Measurements from ENCODE around the gene MYEOV. TPM values are rescaled to one million over a fixed set of nuclear protein-coding genes. Genes with fewer than 3 reads are reported as not detected.

Gene MYEOV
- total RNA-seq, 4 donors from 2014 or later = not detected

- no peak overlapping the region for H3K4me3 ChIP-seq
- 87% methylated on average over 7 of the region's 12 CpGs for WGBS
- intact Hi-C loops (cut with DNase I) = no loop called here
Measured at GRCh38 chr11:69278091-69278867, 15.7 kb upstream of the MYEOV start.

GRCh38 chr11:69280451-69280850 lies 13.5 kb upstream of the MYEOV start:
- intact Hi-C loops (cut with DNase I) = loop anchor here (10.0 kb wide), 1 partner anchor 146 kb away; no protein-coding TSS in a partner anchor

More at GRCh38 chr11:69278091-69278867, 15.7 kb upstream of the MYEOV start:
- Histone ChIP-seq H3K36me3 (no peaks in the 10 kb centered on the region), H3K9me3 (peaks cover 0 to 9% (median 0%) of the 10 kb centered on the region in 4 donors), H3K27me3 (peaks cover 0 to 6% (median 0%) of the 10 kb centered on the region in 4 donors), H3K27ac (replicated peaks in 1 of 4) (no peak overlapping the region), H3K4me1 (peaks cover 0 to 12% (median 6%) of the 10 kb centered on the region in 4 donors)
- DNase-seq (ENCODE audit: extremely low spot score) = no peak
- TF ChIP-seq EP300 (IDR thresholded peaks at IDR 0.05) (no peak), CTCF (IDR thresholded peaks at IDR 0.05) (no peak), POLR2AphosphoS5 (IDR thresholded peaks at IDR 0.05) (no peak), POLR2A (IDR thresholded peaks at IDR 0.05; ENCODE audit: low read depth) (no peak)

GRCh38 chr11:69280994-69281393 lies 13.0 kb upstream of the MYEOV start:
- peaks cover 0 to 28% (median 0%) of the 10 kb centered on the region in 4 donors for H3K27me3 ChIP-seq
- peaks cover 0 to 9% (median 0%) of the 10 kb centered on the region in 4 donors for H3K9me3 ChIP-seq
- WGBS = 70% methylated on average over 6 of the region's 6 CpGs
- no peak overlapping the region for H3K4me3 ChIP-seq
- no peaks in the 10 kb centered on the region for H3K36me3 ChIP-seq
- peaks cover 0 to 7% (median 6%) of the 10 kb centered on the region in 4 donors for H3K4me1 ChIP-seq
- intact Hi-C loops (cut with DNase I) = loop anchor here (10.0 kb wide), 1 partner anchor 146 kb away; no protein-coding TSS in a partner anchor
- DNase-seq (ENCODE audit: extremely low spot score) = no peak
- no peak overlapping the region for H3K27ac ChIP-seq (replicated peaks in 1 of 4)
- TF ChIP-seq POLR2AphosphoS5 (IDR thresholded peaks at IDR 0.05) = no peak
- TF ChIP-seq EP300 (IDR thresholded peaks at IDR 0.05) = no peak
- no peak for TF ChIP-seq CTCF (IDR thresholded peaks at IDR 0.05)
- TF ChIP-seq POLR2A (IDR thresholded peaks at IDR 0.05; ENCODE audit: low read depth) = no peak

More at GRCh38 chr11:69280451-69280850, 13.5 kb upstream of the MYEOV start:
- Histone ChIP-seq H3K9me3 (peaks cover 0 to 9% (median 0%) of the 10 kb centered on the region in 4 donors), H3K4me3 (no peak overlapping the region), H3K27ac (replicated peaks in 1 of 4) (no peak overlapping the region), H3K27me3 (peaks cover 0 to 23% (median 0%) of the 10 kb centered on the region in 4 donors), H3K36me3 (no peaks in the 10 kb centered on the region), H3K4me1 (peaks cover 0 to 7% (median 6%) of the 10 kb centered on the region in 4 donors)
- WGBS = 69% methylated on average over 2 of the region's 2 CpGs
- no peak for DNase-seq (ENCODE audit: extremely low spot score)
- TF ChIP-seq POLR2A (IDR thresholded peaks at IDR 0.05; ENCODE audit: low read depth) (no peak), POLR2AphosphoS5 (IDR thresholded peaks at IDR 0.05) (no peak), CTCF (IDR thresholded peaks at IDR 0.05) (no peak), EP300 (IDR thresholded peaks at IDR 0.05) (no peak)

GRCh38 chr11:69283446-69283845 lies 10.5 kb upstream of the MYEOV start:
- 88% methylated on average over 10 of the region's 10 CpGs for WGBS
- Histone ChIP-seq H3K4me1 (no peaks in the 10 kb centered on the region), H3K9me3 (peaks cover 0 to 9% (median 0%) of the 10 kb centered on the region in 4 donors), H3K4me3 (no peak overlapping the region), H3K36me3 (no peaks in the 10 kb centered on the region), H3K27ac (replicated peaks in 1 of 4) (no peak overlapping the region), H3K27me3 (peaks cover 0 to 38% (median 0%) of the 10 kb centered on the region in 4 donors)
- intact Hi-C loops (cut with DNase I) = loop anchor here (10.0 kb wide), 1 partner anchor 149 kb away; no protein-coding TSS in a partner anchor
- no peak for DNase-seq (ENCODE audit: extremely low spot score)
- TF ChIP-seq CTCF (IDR thresholded peaks at IDR 0.05) (no peak), EP300 (IDR thresholded peaks at IDR 0.05) (no peak), POLR2AphosphoS5 (IDR thresholded peaks at IDR 0.05) (no peak), POLR2A (IDR thresholded peaks at IDR 0.05; ENCODE audit: low read depth) (no peak)

Data from esophagus muscularis mucosa (tissue), 4 donors.